ENCODE data around the gene C1QA.

- TF ChIP-seq CTCF (IDR thresholded peaks at IDR 0.05; ENCODE audit: poor library complexity) (no peak), EZH2phosphoT487 (IDR thresholded peaks at IDR 0.05; ENCODE audit: low read depth, severe bottlenecking, unreplicated experiment) (no peak)
These were observed 41.3 kb upstream of the C1QA start for GRCh38 chr1:22595108-22595507.
